Loucy (cell line): ENCODE data around the gene ZCCHC4.

Experiments used
- CTCF ChIP-seq: fragments of 200-600 bp; sonication (generic); conservative IDR thresholded peaks from 2 replicates; pipeline ENCODE4 v1.5.1; 2014; ENCODE audit warnings: mild to moderate bottlenecking, antibody characterized with exemption, low read length
- EZH2phosphoT487 ChIP-seq: fragments of 200-600 bp; IDR thresholded peaks from 2 replicates; pipeline ENCODE4 v1.6.1; 2018; ENCODE audit warnings: antibody characterized with exemption, mild to moderate bottlenecking, moderate library complexity, borderline replicate concordance

- TF ChIP-seq CTCF (no peak), EZH2phosphoT487 (no peak)
Measured at GRCh38 chr4:25351777-25352416, 39.3 kb downstream of the ZCCHC4 start.
